Activated CD4-positive, alpha-beta T cell treated with anti-CD3 and anti-CD28 coated beads for 24 hours (primary cell): ENCODE data around the gene NSUN6.
"Not testable (repeated sequence)": the region's sequence is repeated elsewhere in the genome, so short reads cannot be mapped to it uniquely, and the experiment has no call there.

Source experiments
- DNase-seq, 2 donors: peaks; one replicate each; pipeline ENCODE4 v3.0.0-alpha.2; 2020; ENCODE audit warnings: low read depth in 2 of 2

Gene NSUN6

GRCh38 chr10:18610517-18610916, 40.9 kb downstream of the NSUN6 start:
- DNase-seq, result no peak

- DNase-seq, result no peak
Measured at GRCh38 chr10:18608596-18608995, 42.8 kb downstream of the NSUN6 start.

GRCh38 chr10:18607503-18608378, 43.6 kb downstream of the NSUN6 start:
- DNase-seq, result no peak

- no peak for DNase-seq
Measured at GRCh38 chr10:18606051-18606695, 45.2 kb downstream of the NSUN6 start.

- no peak for DNase-seq
Measured at GRCh38 chr10:18601321-18601720, 50.1 kb downstream of the NSUN6 start.

- no peak for DNase-seq
Measured at GRCh38 chr10:18599392-18599791, 52.0 kb downstream of the NSUN6 start.

GRCh38 chr10:18594574-18595156, 56.7 kb downstream of the NSUN6 start:
- no peak for DNase-seq

GRCh38 chr10:18591141-18591540, 60.2 kb downstream of the NSUN6 start:
- DNase-seq, result not testable (repeated sequence)

- DNase-seq, result not testable (repeated sequence)
Measured at GRCh38 chr10:18586637-18587036, 64.8 kb downstream of the NSUN6 start.

- no peak for DNase-seq
Measured at GRCh38 chr10:18583575-18584270, 67.7 kb downstream of the NSUN6 start.

- DNase-seq, result no peak
Measured at GRCh38 chr10:18582803-18583202, 68.6 kb downstream of the NSUN6 start.

- no peak for DNase-seq
Measured at GRCh38 chr10:18577823-18578685, 73.3 kb downstream of the NSUN6 start.

- DNase-seq, result no peak
Measured at GRCh38 chr10:18576586-18576985, 74.8 kb downstream of the NSUN6 start.

- DNase-seq, result no peak
Measured at GRCh38 chr10:18572959-18573561, 78.3 kb downstream of the NSUN6 start.

- DNase-seq, result no peak
Measured at GRCh38 chr10:18571780-18572179, 79.6 kb downstream of the NSUN6 start.

GRCh38 chr10:18571076-18571475, 80.3 kb downstream of the NSUN6 start:
- DNase-seq, result no peak

GRCh38 chr10:18570386-18570785, 81.0 kb downstream of the NSUN6 start:
- DNase-seq, result not testable (repeated sequence)

- DNase-seq, result no peak
Measured at GRCh38 chr10:18567343-18567856, 84.0 kb downstream of the NSUN6 start.

- no peak for DNase-seq
Measured at GRCh38 chr10:18566177-18566576, 85.2 kb downstream of the NSUN6 start.

- DNase-seq, result no peak
Measured at GRCh38 chr10:18565006-18565405, 86.4 kb downstream of the NSUN6 start.
